HEK293 (cell line): Measurements from ENCODE around the gene REPS2.

Experiments
- CTCF ChIA-PET: fragments of 350-600 bp; formaldehyde crosslinking; extraction: SDS; loops from one replicate; lab custom pipeline; 2021; ENCODE audit warnings: antibody characterized with exemption; lab: Yijun Ruan, JAX
- POLR2A ChIA-PET: fragments of 300-600 bp; formaldehyde crosslinking; extraction: SDS; loops from one replicate; lab custom pipeline; 2020; ENCODE audit warnings: antibody characterized with exemption, inconsistent platforms; lab: Yijun Ruan, JAX
- H3K27ac ChIP-seq: fragments of 200-500 bp; sonication (Bioruptor generic); 2 replicates; pipeline ENCODE4 v1.5.1; 2014; ENCODE audit warnings: low read depth, low read length, control low read depth, inconsistent platforms; ENCODE audit errors: extremely low read depth
- H3K36me3 ChIP-seq, 2 experiments: fragments of 200-500 bp in 1 of 2; sonication (Bioruptor generic) in 1 of 2; 1 replicate in 1 of 2; 2 replicates in 1 of 2; pipeline ENCODE4 v1.5.1; 2014 to 2017; ENCODE audit warnings: inconsistent platforms in 2 of 2, low read length in 2 of 2; ENCODE audit not compliant: control insufficient read depth in 2 of 2, insufficient read depth in 1 of 2
- H3K4me1 ChIP-seq: fragments of 200-500 bp; sonication (Bioruptor generic); 2 replicates; pipeline ENCODE4 v1.5.1; 2014; ENCODE audit warnings: mild to moderate bottlenecking, low read length, inconsistent platforms; ENCODE audit not compliant: control insufficient read depth, insufficient read depth
- H3K4me3 ChIP-seq: 2 replicates; pipeline ENCODE4 v1.5.1; 2011; ENCODE audit warnings: low read depth, mild to moderate bottlenecking, control low read depth, low read length, moderate library complexity
- H3K9me3 ChIP-seq: fragments of 200-500 bp; sonication (Bioruptor generic); 2 replicates; pipeline ENCODE4 v1.5.1; 2014; ENCODE audit warnings: low read depth, low read length, inconsistent platforms; ENCODE audit not compliant: control insufficient read depth, insufficient read depth
- OVOL3 ChIP-seq: fragments of 450-650 bp; formaldehyde crosslinking; IDR thresholded peaks from 2 replicates; pipeline ENCODE4 v1.5.1; 2016; ENCODE audit warnings: missing biosample characterization, missing genetic modification characterization
- RBAK ChIP-seq: fragments of 450-650 bp; formaldehyde crosslinking; IDR thresholded peaks from 2 replicates; pipeline ENCODE4 v1.5.1; 2016; ENCODE audit warnings: missing biosample characterization, missing genetic modification characterization
- TRIM28 ChIP-seq: IDR thresholded peaks from 2 replicates; pipeline ENCODE4 v1.6.1; 2011; ENCODE audit warnings: low read length, control low read depth, borderline replicate concordance
- YY2 ChIP-seq: fragments of 450-650 bp; formaldehyde crosslinking; IDR thresholded peaks from 2 replicates; pipeline ENCODE4 v1.5.1; 2016; ENCODE audit warnings: missing biosample characterization, missing genetic modification characterization
- ZBTB17 ChIP-seq: fragments of 450-650 bp; formaldehyde crosslinking; IDR thresholded peaks from 2 replicates; pipeline ENCODE4 v1.5.1; 2016; ENCODE audit warnings: missing biosample characterization, missing genetic modification characterization
- ZBTB48 ChIP-seq: fragments of 450-650 bp; formaldehyde crosslinking; IDR thresholded peaks from 2 replicates; pipeline ENCODE4 v1.5.1; 2016; ENCODE audit warnings: missing biosample characterization, missing genetic modification characterization
- ZBTB7A ChIP-seq: fragments of 450-650 bp; formaldehyde crosslinking; IDR thresholded peaks from 2 replicates; pipeline ENCODE4 v1.5.1; 2016; ENCODE audit warnings: low read depth, missing biosample characterization, missing genetic modification characterization
- ZNF121 ChIP-seq: fragments of 450-650 bp; formaldehyde crosslinking; IDR thresholded peaks from 2 replicates; pipeline ENCODE4 v1.5.1; 2016; ENCODE audit warnings: missing biosample characterization, missing genetic modification characterization
- ZNF157 ChIP-seq: fragments of 450-650 bp; formaldehyde crosslinking; IDR thresholded peaks from 2 replicates; pipeline ENCODE4 v1.5.1; 2016; ENCODE audit warnings: missing biosample characterization, missing genetic modification characterization
- ZNF473 ChIP-seq: fragments of 450-650 bp; formaldehyde crosslinking; IDR thresholded peaks from 2 replicates; pipeline ENCODE4 v1.5.1; 2017; ENCODE audit warnings: missing biosample characterization, missing genetic modification characterization
- ZNF571 ChIP-seq: fragments of 450-650 bp; formaldehyde crosslinking; IDR thresholded peaks from 2 replicates; pipeline ENCODE4 v1.5.0; 2017; ENCODE audit warnings: missing biosample characterization, missing genetic modification characterization
- ZNF624 ChIP-seq: fragments of 450-650 bp; formaldehyde crosslinking; IDR thresholded peaks from 2 replicates; pipeline ENCODE4 v1.5.1; 2017; ENCODE audit warnings: missing biosample characterization, missing genetic modification characterization
- ZNF776 ChIP-seq: fragments of 450-650 bp; formaldehyde crosslinking; IDR thresholded peaks from 2 replicates; pipeline ENCODE4 v1.5.0; 2017; ENCODE audit warnings: missing biosample characterization, missing genetic modification characterization, borderline replicate concordance
- TF ChIP-seq, protein P1 (sequence below): fragments of 450-650 bp; formaldehyde crosslinking; IDR thresholded peaks from 2 replicates; pipeline ENCODE4 v1.5.1; 2017; ENCODE audit warnings: missing biosample characterization, missing genetic modification characterization
- TF ChIP-seq, protein P2 (sequence below): fragments of 450-650 bp; formaldehyde crosslinking; IDR thresholded peaks from 2 replicates; pipeline ENCODE4 v1.5.1; 2016; ENCODE audit warnings: missing biosample characterization, missing genetic modification characterization, low read depth
- TF ChIP-seq, protein P3 (sequence below): fragments of 450-650 bp; formaldehyde crosslinking; IDR thresholded peaks from 2 replicates; pipeline ENCODE4 v1.5.1; 2016; ENCODE audit warnings: missing biosample characterization, missing genetic modification characterization
- TF ChIP-seq, protein P4 (sequence below): fragments of 450-650 bp; formaldehyde crosslinking; IDR thresholded peaks from 2 replicates; pipeline ENCODE4 v1.5.1; 2017; ENCODE audit warnings: missing biosample characterization, missing genetic modification characterization
- TF ChIP-seq, protein P5 (sequence below): fragments of 450-650 bp; formaldehyde crosslinking; IDR thresholded peaks from 2 replicates; pipeline ENCODE4 v1.5.1; 2016; ENCODE audit warnings: missing biosample characterization, missing genetic modification characterization, borderline replicate concordance
- TF ChIP-seq, protein P6 (sequence below): fragments of 450-650 bp; formaldehyde crosslinking; IDR thresholded peaks from 2 replicates; pipeline ENCODE4 v1.5.1; 2016; ENCODE audit warnings: missing biosample characterization, missing genetic modification characterization
- TF ChIP-seq, protein P7 (sequence below): fragments of 450-650 bp; formaldehyde crosslinking; IDR thresholded peaks from 2 replicates; pipeline ENCODE4 v1.5.1; 2017; ENCODE audit warnings: missing biosample characterization, missing genetic modification characterization

The REPS2 gene

DNA sequence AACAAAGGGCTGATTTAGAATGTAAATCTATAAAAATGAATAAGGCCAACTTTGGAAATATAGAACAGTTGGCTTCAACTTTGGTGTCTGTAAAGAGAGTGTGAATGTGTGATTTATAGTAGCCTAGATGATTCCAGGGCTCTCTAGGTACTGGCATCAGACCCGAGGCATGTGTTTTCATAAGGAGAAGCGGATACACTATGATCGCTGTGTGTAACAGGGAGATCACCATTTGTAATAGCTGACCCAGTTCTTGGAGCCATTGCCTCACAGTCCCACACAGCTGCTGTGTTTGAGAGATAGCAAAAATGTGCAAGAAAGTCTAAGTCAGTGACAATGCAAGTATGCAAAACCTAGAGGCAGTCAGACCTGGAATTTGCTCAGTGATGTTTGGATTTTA lies 135.1 kb downstream of the REPS2 start (continued):
- TF ChIP-seq, protein P1, sequence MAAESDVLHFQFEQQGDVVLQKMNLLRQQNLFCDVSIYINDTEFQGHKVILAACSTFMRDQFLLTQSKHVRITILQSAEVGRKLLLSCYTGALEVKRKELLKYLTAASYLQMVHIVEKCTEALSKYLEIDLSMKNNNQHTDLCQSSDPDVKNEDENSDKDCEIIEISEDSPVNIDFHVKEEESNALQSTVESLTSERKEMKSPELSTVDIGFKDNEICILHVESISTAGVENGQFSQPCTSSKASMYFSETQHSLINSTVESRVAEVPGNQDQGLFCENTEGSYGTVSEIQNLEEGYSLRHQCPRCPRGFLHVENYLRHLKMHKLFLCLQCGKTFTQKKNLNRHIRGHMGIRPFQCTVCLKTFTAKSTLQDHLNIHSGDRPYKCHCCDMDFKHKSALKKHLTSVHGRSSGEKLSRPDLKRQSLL (tag by site-specific recombination): no peak
- TF ChIP-seq, protein P2, sequence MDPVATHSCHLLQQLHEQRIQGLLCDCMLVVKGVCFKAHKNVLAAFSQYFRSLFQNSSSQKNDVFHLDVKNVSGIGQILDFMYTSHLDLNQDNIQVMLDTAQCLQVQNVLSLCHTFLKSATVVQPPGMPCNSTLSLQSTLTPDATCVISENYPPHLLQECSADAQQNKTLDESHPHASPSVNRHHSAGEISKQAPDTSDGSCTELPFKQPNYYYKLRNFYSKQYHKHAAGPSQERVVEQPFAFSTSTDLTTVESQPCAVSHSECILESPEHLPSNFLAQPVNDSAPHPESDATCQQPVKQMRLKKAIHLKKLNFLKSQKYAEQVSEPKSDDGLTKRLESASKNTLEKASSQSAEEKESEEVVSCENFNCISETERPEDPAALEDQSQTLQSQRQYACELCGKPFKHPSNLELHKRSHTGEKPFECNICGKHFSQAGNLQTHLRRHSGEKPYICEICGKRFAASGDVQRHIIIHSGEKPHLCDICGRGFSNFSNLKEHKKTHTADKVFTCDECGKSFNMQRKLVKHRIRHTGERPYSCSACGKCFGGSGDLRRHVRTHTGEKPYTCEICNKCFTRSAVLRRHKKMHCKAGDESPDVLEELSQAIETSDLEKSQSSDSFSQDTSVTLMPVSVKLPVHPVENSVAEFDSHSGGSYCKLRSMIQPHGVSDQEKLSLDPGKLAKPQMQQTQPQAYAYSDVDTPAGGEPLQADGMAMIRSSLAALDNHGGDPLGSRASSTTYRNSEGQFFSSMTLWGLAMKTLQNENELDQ: no peak
- TF ChIP-seq ZBTB17 (tag by site-specific recombination) (no peak), YY2 (tag by site-specific recombination) (no peak), RBAK (tag by site-specific recombination) (no peak), ZNF157 (tag by site-specific recombination) (no peak), OVOL3 (no peak)
- TF ChIP-seq, protein P3, sequence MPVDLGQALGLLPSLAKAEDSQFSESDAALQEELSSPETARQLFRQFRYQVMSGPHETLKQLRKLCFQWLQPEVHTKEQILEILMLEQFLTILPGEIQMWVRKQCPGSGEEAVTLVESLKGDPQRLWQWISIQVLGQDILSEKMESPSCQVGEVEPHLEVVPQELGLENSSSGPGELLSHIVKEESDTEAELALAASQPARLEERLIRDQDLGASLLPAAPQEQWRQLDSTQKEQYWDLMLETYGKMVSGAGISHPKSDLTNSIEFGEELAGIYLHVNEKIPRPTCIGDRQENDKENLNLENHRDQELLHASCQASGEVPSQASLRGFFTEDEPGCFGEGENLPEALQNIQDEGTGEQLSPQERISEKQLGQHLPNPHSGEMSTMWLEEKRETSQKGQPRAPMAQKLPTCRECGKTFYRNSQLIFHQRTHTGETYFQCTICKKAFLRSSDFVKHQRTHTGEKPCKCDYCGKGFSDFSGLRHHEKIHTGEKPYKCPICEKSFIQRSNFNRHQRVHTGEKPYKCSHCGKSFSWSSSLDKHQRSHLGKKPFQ (tag by site-specific recombination): no peak

DNA sequence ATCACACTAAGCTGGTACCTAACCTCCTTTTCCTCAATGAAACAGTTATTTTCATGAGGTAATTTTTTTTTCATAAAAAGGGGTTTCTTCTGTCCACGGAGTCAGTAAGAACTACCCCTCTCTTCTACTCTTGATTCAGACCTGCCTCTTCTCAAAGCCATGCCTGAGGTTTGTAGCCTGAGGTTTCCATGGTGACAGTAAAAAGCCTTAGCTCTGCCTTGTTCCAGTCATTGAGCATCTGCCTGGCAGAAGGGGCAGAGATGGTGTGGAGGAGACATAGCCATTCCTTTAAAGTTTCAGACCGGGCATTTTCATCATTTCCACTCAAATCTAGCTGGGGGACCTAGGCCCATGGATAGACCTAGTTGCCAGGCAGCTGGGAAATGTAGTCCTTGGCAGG lies 135.5 kb downstream of the REPS2 start:
- CTCF ChIA-PET: interaction anchor here (0.5 to 4.3 kb wide), 25 partner anchors 9 to 594 kb away, joined by 3 to 26 read pairs (median 5); no protein-coding TSS in a partner anchor
- Histone ChIP-seq H3K4me3 (no peak overlapping the region), H3K9me3 (no peaks in the 10 kb centered on the region), H3K27ac (no peak overlapping the region), H3K4me1 (no peaks in the 10 kb centered on the region), H3K36me3 (no peaks in the 10 kb centered on the region)
- POLR2A ChIA-PET: no interaction called here
- no peak for TF ChIP-seq ZNF121 (tag by site-specific recombination)
- TF ChIP-seq, protein P4, sequence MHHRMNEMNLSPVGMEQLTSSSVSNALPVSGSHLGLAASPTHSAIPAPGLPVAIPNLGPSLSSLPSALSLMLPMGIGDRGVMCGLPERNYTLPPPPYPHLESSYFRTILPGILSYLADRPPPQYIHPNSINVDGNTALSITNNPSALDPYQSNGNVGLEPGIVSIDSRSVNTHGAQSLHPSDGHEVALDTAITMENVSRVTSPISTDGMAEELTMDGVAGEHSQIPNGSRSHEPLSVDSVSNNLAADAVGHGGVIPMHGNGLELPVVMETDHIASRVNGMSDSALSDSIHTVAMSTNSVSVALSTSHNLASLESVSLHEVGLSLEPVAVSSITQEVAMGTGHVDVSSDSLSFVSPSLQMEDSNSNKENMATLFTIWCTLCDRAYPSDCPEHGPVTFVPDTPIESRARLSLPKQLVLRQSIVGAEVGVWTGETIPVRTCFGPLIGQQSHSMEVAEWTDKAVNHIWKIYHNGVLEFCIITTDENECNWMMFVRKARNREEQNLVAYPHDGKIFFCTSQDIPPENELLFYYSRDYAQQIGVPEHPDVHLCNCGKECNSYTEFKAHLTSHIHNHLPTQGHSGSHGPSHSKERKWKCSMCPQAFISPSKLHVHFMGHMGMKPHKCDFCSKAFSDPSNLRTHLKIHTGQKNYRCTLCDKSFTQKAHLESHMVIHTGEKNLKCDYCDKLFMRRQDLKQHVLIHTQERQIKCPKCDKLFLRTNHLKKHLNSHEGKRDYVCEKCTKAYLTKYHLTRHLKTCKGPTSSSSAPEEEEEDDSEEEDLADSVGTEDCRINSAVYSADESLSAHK (tag by site-specific recombination): no peak
- no peak for TF ChIP-seq ZNF473 (tag by site-specific recombination)
- TF ChIP-seq, protein P5, sequence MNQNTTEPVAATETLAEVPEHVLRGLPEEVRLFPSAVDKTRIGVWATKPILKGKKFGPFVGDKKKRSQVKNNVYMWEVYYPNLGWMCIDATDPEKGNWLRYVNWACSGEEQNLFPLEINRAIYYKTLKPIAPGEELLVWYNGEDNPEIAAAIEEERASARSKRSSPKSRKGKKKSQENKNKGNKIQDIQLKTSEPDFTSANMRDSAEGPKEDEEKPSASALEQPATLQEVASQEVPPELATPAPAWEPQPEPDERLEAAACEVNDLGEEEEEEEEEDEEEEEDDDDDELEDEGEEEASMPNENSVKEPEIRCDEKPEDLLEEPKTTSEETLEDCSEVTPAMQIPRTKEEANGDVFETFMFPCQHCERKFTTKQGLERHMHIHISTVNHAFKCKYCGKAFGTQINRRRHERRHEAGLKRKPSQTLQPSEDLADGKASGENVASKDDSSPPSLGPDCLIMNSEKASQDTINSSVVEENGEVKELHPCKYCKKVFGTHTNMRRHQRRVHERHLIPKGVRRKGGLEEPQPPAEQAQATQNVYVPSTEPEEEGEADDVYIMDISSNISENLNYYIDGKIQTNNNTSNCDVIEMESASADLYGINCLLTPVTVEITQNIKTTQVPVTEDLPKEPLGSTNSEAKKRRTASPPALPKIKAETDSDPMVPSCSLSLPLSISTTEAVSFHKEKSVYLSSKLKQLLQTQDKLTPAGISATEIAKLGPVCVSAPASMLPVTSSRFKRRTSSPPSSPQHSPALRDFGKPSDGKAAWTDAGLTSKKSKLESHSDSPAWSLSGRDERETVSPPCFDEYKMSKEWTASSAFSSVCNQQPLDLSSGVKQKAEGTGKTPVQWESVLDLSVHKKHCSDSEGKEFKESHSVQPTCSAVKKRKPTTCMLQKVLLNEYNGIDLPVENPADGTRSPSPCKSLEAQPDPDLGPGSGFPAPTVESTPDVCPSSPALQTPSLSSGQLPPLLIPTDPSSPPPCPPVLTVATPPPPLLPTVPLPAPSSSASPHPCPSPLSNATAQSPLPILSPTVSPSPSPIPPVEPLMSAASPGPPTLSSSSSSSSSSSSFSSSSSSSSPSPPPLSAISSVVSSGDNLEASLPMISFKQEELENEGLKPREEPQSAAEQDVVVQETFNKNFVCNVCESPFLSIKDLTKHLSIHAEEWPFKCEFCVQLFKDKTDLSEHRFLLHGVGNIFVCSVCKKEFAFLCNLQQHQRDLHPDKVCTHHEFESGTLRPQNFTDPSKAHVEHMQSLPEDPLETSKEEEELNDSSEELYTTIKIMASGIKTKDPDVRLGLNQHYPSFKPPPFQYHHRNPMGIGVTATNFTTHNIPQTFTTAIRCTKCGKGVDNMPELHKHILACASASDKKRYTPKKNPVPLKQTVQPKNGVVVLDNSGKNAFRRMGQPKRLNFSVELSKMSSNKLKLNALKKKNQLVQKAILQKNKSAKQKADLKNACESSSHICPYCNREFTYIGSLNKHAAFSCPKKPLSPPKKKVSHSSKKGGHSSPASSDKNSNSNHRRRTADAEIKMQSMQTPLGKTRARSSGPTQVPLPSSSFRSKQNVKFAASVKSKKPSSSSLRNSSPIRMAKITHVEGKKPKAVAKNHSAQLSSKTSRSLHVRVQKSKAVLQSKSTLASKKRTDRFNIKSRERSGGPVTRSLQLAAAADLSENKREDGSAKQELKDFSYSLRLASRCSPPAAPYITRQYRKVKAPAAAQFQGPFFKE (tag by site-specific recombination): no peak
- TF ChIP-seq ZNF624 (tag by site-specific recombination): no peak
- TF ChIP-seq, protein P6, sequence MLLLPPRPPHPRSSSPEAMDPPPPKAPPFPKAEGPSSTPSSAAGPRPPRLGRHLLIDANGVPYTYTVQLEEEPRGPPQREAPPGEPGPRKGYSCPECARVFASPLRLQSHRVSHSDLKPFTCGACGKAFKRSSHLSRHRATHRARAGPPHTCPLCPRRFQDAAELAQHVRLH (tag by site-specific recombination): no peak
- TF ChIP-seq ZBTB48 (tag by site-specific recombination): no peak
- TF ChIP-seq, protein P7, sequence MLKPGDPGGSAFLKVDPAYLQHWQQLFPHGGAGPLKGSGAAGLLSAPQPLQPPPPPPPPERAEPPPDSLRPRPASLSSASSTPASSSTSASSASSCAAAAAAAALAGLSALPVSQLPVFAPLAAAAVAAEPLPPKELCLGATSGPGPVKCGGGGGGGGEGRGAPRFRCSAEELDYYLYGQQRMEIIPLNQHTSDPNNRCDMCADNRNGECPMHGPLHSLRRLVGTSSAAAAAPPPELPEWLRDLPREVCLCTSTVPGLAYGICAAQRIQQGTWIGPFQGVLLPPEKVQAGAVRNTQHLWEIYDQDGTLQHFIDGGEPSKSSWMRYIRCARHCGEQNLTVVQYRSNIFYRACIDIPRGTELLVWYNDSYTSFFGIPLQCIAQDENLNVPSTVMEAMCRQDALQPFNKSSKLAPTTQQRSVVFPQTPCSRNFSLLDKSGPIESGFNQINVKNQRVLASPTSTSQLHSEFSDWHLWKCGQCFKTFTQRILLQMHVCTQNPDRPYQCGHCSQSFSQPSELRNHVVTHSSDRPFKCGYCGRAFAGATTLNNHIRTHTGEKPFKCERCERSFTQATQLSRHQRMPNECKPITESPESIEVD (tag by site-specific recombination): no peak
- TF ChIP-seq ZNF776 (tag by site-specific recombination): no peak
- TF ChIP-seq ZNF571 (tag by site-specific recombination): no peak
- no peak for TF ChIP-seq TRIM28
- no peak for TF ChIP-seq ZBTB7A (tag by site-specific recombination)
